Neural crest cell (in vitro differentiated cells): ENCODE data around the gene TBC1D14. TPM values are rescaled to one million over a fixed set of nuclear protein-coding genes. Genes with fewer than 3 reads are reported as not detected.

Source experiments
- DNase-seq: peaks from one replicate; pipeline ENCODE4 v3.0.0; 2021; ENCODE audit warnings: low read depth, mixed read lengths, low spot score
- H3K27ac Mint-ChIP-seq: one replicate; pipeline ENCODE4 v1.8.0; 2021; ENCODE audit warnings: mild to moderate bottlenecking, mixed read lengths; ENCODE audit not compliant: unreplicated experiment
- H3K27me3 Mint-ChIP-seq: 2 replicates; pipeline ENCODE4 v1.8.0; 2021; ENCODE audit warnings: low read depth, mild to moderate bottlenecking, mixed read lengths
- H3K36me3 Mint-ChIP-seq: 2 replicates; pipeline ENCODE4 v1.8.0; 2021; ENCODE audit warnings: low read depth, mild to moderate bottlenecking, mixed read lengths
- H3K4me1 Mint-ChIP-seq: 2 replicates; pipeline ENCODE4 v1.8.0; 2021; ENCODE audit warnings: mixed read lengths
- H3K4me3 Mint-ChIP-seq: one replicate; pipeline ENCODE4 v1.8.0; 2021; ENCODE audit warnings: mild to moderate bottlenecking, mixed read lengths
- H3K9me3 Mint-ChIP-seq: 2 replicates; pipeline ENCODE4 v1.8.0; 2021; ENCODE audit warnings: mixed read lengths
- total RNA-seq: library from RNA; stranded (reverse); gene quantifications from 2 replicates; pipeline ENCODE4 v1.2.1, GENCODE V29; 2021
- TF ChIP-seq, protein P1 (sequence below): fragments of 200-600 bp; sonication (generic); conservative IDR thresholded peaks from 2 replicates; pipeline ENCODE4 v1.5.0; 2021; ENCODE audit warnings: antibody characterized with exemption, mild to moderate bottlenecking

Gene TBC1D14
- total RNA-seq, 1 donor from 2014 or later = 56.3 TPM

DNA sequence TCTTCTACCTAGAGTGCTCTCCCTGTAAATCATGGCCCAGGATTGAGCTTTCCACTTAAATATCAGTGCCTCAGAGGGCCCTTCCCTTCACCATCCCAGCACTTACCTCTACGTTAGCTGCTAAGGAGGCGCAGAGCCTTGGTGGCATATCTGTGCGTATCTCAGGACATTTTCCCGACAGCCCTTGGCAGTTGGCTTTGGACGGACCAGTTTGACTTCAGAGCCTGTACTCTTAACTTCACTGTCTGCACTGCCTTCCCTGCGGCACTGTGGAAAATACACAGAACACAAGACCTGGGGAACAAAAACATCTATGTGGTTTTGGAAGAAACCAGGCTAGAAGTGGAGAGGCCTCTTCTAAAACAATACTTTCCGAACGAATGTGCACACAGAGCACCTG lies 135.9 kb downstream of the TBC1D14 start:
- Mint-ChIP-seq H3K4me1 (peaks cover 34% of the 10 kb centered on the region), H3K27ac (no peak overlapping the region), H3K27me3 (no peaks in the 10 kb centered on the region), H3K4me3 (peak overlapping the region; percentile 92), H3K36me3 (no peaks in the 10 kb centered on the region), H3K9me3 (no peaks in the 10 kb centered on the region)
- no peak for DNase-seq
- TF ChIP-seq, protein P1, sequence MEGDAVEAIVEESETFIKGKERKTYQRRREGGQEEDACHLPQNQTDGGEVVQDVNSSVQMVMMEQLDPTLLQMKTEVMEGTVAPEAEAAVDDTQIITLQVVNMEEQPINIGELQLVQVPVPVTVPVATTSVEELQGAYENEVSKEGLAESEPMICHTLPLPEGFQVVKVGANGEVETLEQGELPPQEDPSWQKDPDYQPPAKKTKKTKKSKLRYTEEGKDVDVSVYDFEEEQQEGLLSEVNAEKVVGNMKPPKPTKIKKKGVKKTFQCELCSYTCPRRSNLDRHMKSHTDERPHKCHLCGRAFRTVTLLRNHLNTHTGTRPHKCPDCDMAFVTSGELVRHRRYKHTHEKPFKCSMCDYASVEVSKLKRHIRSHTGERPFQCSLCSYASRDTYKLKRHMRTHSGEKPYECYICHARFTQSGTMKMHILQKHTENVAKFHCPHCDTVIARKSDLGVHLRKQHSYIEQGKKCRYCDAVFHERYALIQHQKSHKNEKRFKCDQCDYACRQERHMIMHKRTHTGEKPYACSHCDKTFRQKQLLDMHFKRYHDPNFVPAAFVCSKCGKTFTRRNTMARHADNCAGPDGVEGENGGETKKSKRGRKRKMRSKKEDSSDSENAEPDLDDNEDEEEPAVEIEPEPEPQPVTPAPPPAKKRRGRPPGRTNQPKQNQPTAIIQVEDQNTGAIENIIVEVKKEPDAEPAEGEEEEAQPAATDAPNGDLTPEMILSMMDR = no peak

DNA sequence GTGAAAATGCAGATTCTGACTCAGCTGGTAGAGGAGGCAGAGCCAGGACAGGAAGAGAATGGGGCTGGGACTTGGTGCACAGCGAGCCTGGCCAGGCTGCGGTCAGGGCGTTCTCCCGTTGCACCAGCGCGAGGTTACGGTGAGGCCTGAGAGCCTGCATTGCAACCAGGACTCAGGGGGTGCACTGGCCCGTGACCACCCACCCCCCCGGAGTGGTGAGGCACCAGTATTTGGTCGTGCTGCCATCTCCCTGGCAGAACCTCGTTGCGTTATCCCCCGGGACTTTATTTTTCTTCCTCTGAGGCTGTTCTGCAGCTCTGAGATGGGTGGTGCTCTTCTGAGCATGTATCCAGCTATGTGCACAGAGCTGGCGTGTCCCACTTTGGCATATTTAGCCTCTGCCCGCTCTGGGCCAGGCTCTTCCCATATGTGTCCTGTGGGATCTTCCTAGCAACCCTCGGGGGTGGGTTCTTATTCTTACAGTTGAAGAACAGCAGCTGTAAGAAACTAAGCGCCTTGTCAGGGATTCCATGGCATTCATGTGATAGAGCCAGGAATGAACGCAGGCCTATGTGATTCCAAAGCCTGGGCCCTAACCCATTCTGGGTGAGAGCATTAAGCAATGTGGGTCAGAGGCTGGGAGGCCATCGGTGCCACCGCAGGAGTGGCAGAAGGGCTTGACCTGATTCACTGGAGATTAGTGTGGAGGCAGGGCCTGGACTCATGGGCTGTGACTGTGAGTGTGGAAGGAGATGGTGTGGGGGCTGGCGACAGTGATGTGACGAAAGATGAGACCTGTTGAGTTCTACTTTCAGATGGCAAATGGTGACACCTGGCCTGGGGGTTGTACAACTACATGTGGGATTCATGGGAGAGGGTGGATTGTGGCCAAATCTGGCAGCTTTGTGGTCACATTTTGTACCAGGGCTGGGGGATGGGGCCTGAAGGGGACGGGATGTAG lies 136.6 kb downstream of the TBC1D14 start:
- DNase-seq = no peak
- Mint-ChIP-seq H3K27me3 (no peaks in the 10 kb centered on the region), H3K27ac (peak overlapping the region; percentile 81), H3K9me3 (no peaks in the 10 kb centered on the region), H3K4me1 (peaks cover 34% of the 10 kb centered on the region), H3K4me3 (peak overlapping the region; percentile 92), H3K36me3 (no peaks in the 10 kb centered on the region)
- TF ChIP-seq, protein P1 = no peak

DNA sequence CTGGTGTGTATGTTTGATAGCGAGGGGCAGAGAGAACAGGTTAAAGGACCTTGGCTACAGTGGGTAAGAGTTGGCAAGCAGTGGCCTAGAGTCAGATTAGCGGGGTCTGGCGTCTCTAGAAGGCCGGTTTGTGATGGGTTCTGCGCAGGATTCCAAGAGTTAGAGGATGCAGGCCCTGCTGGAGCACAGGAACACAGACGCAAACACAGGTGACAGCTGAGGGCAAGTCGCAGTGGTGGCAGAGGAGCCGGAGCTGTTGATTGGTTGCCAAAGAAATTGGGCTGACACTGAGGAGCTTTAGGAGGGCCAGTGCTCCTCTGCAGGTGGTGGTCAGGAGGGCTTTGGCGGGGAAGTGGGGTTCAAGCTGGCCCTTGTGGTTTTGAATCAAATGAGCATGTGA lies 137.3 kb downstream of the TBC1D14 start:
- Mint-ChIP-seq H3K36me3 (no peaks in the 10 kb centered on the region), H3K27me3 (no peaks in the 10 kb centered on the region), H3K27ac (peak overlapping the region; percentile 29), H3K4me3 (peak overlapping the region; percentile 60), H3K9me3 (no peaks in the 10 kb centered on the region), H3K4me1 (peaks cover 29% of the 10 kb centered on the region)
- DNase-seq = no peak
- TF ChIP-seq, protein P1 = no peak

DNA sequence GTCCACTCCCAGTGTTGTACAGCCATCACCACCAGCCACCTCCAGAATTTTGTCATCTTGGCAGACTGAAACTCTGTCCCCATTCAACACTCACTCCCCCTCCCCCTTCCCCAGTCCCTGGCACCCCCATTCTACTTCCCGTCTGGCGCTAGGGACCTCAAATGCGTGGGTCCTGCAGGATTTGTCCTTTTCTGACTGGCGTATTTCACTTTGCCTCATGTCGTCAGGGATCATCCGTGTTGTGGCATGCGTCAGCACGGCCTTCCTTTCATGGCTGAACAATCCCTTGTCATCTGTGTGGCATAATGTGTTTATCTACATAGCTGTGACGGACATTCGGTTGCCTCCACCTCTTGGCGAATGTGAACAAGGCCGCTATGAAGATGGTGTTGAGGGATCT lies 139.0 kb downstream of the TBC1D14 start:
- TF ChIP-seq, protein P1 = no peak
- peaks cover 21% of the 10 kb centered on the region for H3K4me1 Mint-ChIP-seq
- no peak for DNase-seq
- H3K27me3 Mint-ChIP-seq = no peaks in the 10 kb centered on the region
- peak overlapping the region; percentile 29 for H3K4me3 Mint-ChIP-seq
- no peak overlapping the region for H3K27ac Mint-ChIP-seq
- H3K9me3 Mint-ChIP-seq = no peaks in the 10 kb centered on the region
- no peaks in the 10 kb centered on the region for H3K36me3 Mint-ChIP-seq

DNA sequence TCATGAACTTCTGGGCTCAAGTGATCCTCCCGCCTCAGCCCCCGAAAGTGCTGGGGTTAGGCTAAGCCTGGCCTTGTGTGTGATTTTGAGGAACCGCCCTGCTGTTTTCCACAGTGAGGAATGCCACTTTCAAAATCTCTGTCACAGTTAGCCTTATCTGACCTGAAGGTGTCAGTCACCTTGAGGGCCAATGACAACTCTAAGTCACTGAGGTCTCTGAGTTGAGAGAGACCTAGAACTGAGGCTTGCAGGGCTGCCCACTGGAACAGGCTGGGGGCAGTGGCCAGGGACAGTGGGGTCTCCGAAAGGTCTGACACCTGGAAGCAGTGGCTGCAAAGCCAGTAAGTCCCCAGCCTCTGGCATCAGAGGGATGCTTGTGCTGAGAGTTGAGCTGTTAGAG lies 139.7 kb downstream of the TBC1D14 start:
- H3K9me3 Mint-ChIP-seq = no peaks in the 10 kb centered on the region
- no peak overlapping the region for H3K27ac Mint-ChIP-seq

More for the DNA sequence above, 139.7 kb downstream of the TBC1D14 start:
- H3K4me3 Mint-ChIP-seq = no peak overlapping the region
- H3K36me3 Mint-ChIP-seq = peaks cover 3% of the 10 kb centered on the region
- TF ChIP-seq, protein P1 = no peak
- no peak for DNase-seq
- peaks cover 17% of the 10 kb centered on the region for H3K4me1 Mint-ChIP-seq
- H3K27me3 Mint-ChIP-seq = no peaks in the 10 kb centered on the region
